Mesenteric fat pad (tissue), 1 donor: ENCODE measurements around the gene LBH. TPM values are rescaled to one million over a fixed set of nuclear protein-coding genes. Genes with fewer than 3 reads are reported as not detected.
A peak's percentile ranks its signal among the peaks of the same experiment; 100 is the strongest.

Experiments used
- DNase-seq: peaks from one replicate; pipeline ENCODE4 v3.0.0-alpha.2; 2020; ENCODE audit warnings: low spot score
- long read RNA-seq: library from polyadenylated mRNA; unstranded; transcript quantifications from one replicate; pipeline ENCODE4 v2.0.0, GENCODE V29; 2020
- total RNA-seq: library from RNA; stranded (reverse); fragmentation: NEBNext Ultra II Directional; extraction: Animal tissue kit (Norgen Biotek cat#: 25700); gene quantifications from one replicate; pipeline ENCODE4 v1.2.1, GENCODE V29; 2021
- donor health status: DM: yes; HTN: yes; CAD: no.

LBH gene
- total RNA-seq: 34.9 TPM
- long read RNA-seq, transcript LBH-201 (3 exons, 3,095 nt): major isoform, 38 of 60 reads
- long read RNA-seq, partial matches to known transcripts: 17 of 60 reads
- long read RNA-seq, other reads (novel, unspliced or antisense): 4 of 60 reads

- peak; percentile 94 for DNase-seq
Measured at GRCh38 chr2:30231212-30231995, at the start of gene LBH. Gene LBH (plus strand): TSS chr2:30231534. CDS start chr2:30231739, 205 bp downstream.

GRCh38 chr2:30184035-30184434, 47.3 kb upstream of the LBH start:
- no peak for DNase-seq

- no peak for DNase-seq
Measured at GRCh38 chr2:30185178-30185577, 46.2 kb upstream of the LBH start.

GRCh38 chr2:30188292-30188691, 43.0 kb upstream of the LBH start:
- no peak for DNase-seq

- no peak for DNase-seq
Measured at GRCh38 chr2:30190637-30191036, 40.7 kb upstream of the LBH start.

GRCh38 chr2:30191107-30191506, 40.2 kb upstream of the LBH start:
- no peak for DNase-seq

- no peak for DNase-seq
Measured at GRCh38 chr2:30191819-30192271, 39.5 kb upstream of the LBH start.

GRCh38 chr2:30192314-30192713, 39.0 kb upstream of the LBH start:
- DNase-seq: no peak

GRCh38 chr2:30193104-30193681, 38.1 kb upstream of the LBH start:
- peak; percentile 45 for DNase-seq

- peak; percentile 69 for DNase-seq
Measured at GRCh38 chr2:30194421-30194820, 36.9 kb upstream of the LBH start.

GRCh38 chr2:30195016-30195415, 36.3 kb upstream of the LBH start:
- peak; percentile 79 for DNase-seq

GRCh38 chr2:30197570-30198192, 33.7 kb upstream of the LBH start:
- DNase-seq: peak; percentile 78

- peak; percentile 49 for DNase-seq
Measured at GRCh38 chr2:30201990-30202389, 29.3 kb upstream of the LBH start.

GRCh38 chr2:30203156-30203555, 28.2 kb upstream of the LBH start:
- peak; percentile 55 for DNase-seq

GRCh38 chr2:30204281-30204680, 27.1 kb upstream of the LBH start:
- DNase-seq: peak; percentile 47

GRCh38 chr2:30205456-30205855, 25.9 kb upstream of the LBH start:
- DNase-seq: peak; percentile 37

- DNase-seq: no peak
Measured at GRCh38 chr2:30206461-30207430, 24.6 kb upstream of the LBH start.

GRCh38 chr2:30208453-30208852, 22.9 kb upstream of the LBH start:
- peak; percentile 51 for DNase-seq

GRCh38 chr2:30209227-30209626, 22.1 kb upstream of the LBH start:
- DNase-seq: peak; percentile 11

GRCh38 chr2:30213326-30213725, 18.0 kb upstream of the LBH start:
- peak; percentile 53 for DNase-seq

- DNase-seq: no peak
Measured at GRCh38 chr2:30213907-30214463, 17.3 kb upstream of the LBH start.
